HCT116 (cell line): ENCODE data around the gene PEAK3.

Experiments used
- CTCF ChIP-seq, 3 experiments: fragments of 200-600 bp in 1 of 3; sonication (generic) in 1 of 3; IDR thresholded peaks in 2 of 3; conservative IDR thresholded peaks in 1 of 3; 2 replicates each; pipeline ENCODE4 v1.5.1; 2012 to 2017; ENCODE audit warnings: low read depth in 2 of 3, low read length in 2 of 3, antibody characterized with exemption in 1 of 3, borderline replicate concordance in 1 of 3, control low read depth in 1 of 3, mild to moderate bottlenecking in 1 of 3, mixed read lengths in 1 of 3, mixed run types in 1 of 3, moderate library complexity in 1 of 3; ENCODE audit not compliant: insufficient read depth in 1 of 3
- EZH2 ChIP-seq: fragments of 200-600 bp; sonication (generic); IDR thresholded peaks from 2 replicates; pipeline ENCODE4 v1.6.1; 2017; ENCODE audit warnings: antibody characterized with exemption, mixed run types
- JUND ChIP-seq: IDR thresholded peaks from 2 replicates; pipeline ENCODE4 v1.6.1; 2012
- POLR2AphosphoS5 ChIP-seq: IDR thresholded peaks from 2 replicates; pipeline ENCODE4 v1.6.1; 2011; ENCODE audit warnings: mild to moderate bottlenecking, low read depth, low read length, moderate library complexity
- TCF7L2 ChIP-seq: IDR thresholded peaks from 2 replicates; pipeline ENCODE4 v1.7.0; 2011; ENCODE audit warnings: borderline replicate concordance, inconsistent platforms; ENCODE audit not compliant: insufficient read depth, insufficient read length; ENCODE audit errors: extremely low read depth
- ZBTB33 ChIP-seq: IDR thresholded peaks from 2 replicates; pipeline ENCODE4 v1.6.1; 2011; ENCODE audit warnings: mild to moderate bottlenecking, low read length, moderate library complexity; ENCODE audit not compliant: insufficient replicate concordance; ENCODE audit errors: extremely low read depth
- TF ChIP-seq, protein P1 (sequence below): IDR thresholded peaks from 2 replicates; pipeline ENCODE4 v1.6.1; 2012
- TF ChIP-seq, protein P2 (sequence below): IDR thresholded peaks from 2 replicates; pipeline ENCODE4 v1.6.1; 2012

- TF ChIP-seq CTCF (IDR thresholded peaks at IDR 0.05 in 2 of 3, conservative IDR thresholded peaks at IDR 0.05 in 1 of 3; ENCODE audit: borderline replicate concordance in 1 of 3, insufficient read depth in 1 of 3, low read depth in 2 of 3, low read length in 2 of 3) (no peak), ZBTB33 (no peak), POLR2AphosphoS5 (no peak), EZH2 (no peak), JUND (no peak), TCF7L2 (no peak)
- TF ChIP-seq, protein P1, sequence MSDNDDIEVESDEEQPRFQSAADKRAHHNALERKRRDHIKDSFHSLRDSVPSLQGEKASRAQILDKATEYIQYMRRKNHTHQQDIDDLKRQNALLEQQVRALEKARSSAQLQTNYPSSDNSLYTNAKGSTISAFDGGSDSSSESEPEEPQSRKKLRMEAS = no peak
- TF ChIP-seq, protein P2, sequence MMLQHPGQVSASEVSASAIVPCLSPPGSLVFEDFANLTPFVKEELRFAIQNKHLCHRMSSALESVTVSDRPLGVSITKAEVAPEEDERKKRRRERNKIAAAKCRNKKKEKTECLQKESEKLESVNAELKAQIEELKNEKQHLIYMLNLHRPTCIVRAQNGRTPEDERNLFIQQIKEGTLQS = no peak
Measured at GRCh38 chr19:2317300-2317699, 35.3 kb upstream of the PEAK3 start.
